Small intestine (tissue), 16 donors: ENCODE measurements around the gene NXT2. TPM values are rescaled to one million over a fixed set of nuclear protein-coding genes. Genes with fewer than 3 reads are reported as not detected.
A peak's percentile ranks its signal among the peaks of the same experiment; 100 is the strongest.

Experiments
- DNase-seq, 2 donors: peaks; one replicate each; pipeline versions ENCODE4 v3.0.0 to v3.0.0-alpha.2; 2013
- FAIRE-seq: peaks from 2 replicates; lab custom pipeline; 2012; peaks lifted over from hg19 to GRCh38; lab: Jason Lieb, UNC
- H3K27ac ChIP-seq, 3 donors: one replicate each; pipeline ENCODE4 v1.5.1; 2013; ENCODE audit warnings: low read length in 2 of 3, mild to moderate bottlenecking in 2 of 3, control low read depth in 1 of 3, inconsistent platforms in 1 of 3, low read depth in 1 of 3, moderate library complexity in 1 of 3
- H3K27me3 ChIP-seq, 3 donors: one replicate each; pipeline ENCODE4 v1.6.1; 2013; ENCODE audit warnings: low read length in 3 of 3, inconsistent platforms in 1 of 3; ENCODE audit not compliant: control insufficient read depth in 3 of 3, insufficient read depth in 3 of 3
- H3K36me3 ChIP-seq, 3 donors: one replicate each; pipeline ENCODE4 v1.6.1; 2013; ENCODE audit warnings: low read length in 3 of 3, inconsistent platforms in 1 of 3, low read depth in 1 of 3, mild to moderate bottlenecking in 1 of 3, moderate library complexity in 1 of 3; ENCODE audit not compliant: control insufficient read depth in 3 of 3, insufficient read depth in 2 of 3
- H3K4me1 ChIP-seq, 3 donors: one replicate each; pipeline ENCODE4 v1.6.1; 2013; ENCODE audit warnings: low read length in 2 of 3, inconsistent platforms in 1 of 3, low read depth in 1 of 3, mild to moderate bottlenecking in 1 of 3, moderate library complexity in 1 of 3; ENCODE audit not compliant: control insufficient read depth in 3 of 3, insufficient read depth in 2 of 3
- H3K4me3 ChIP-seq, 3 donors: one replicate each; pipeline ENCODE4 v1.5.1; 2013; ENCODE audit warnings: low read length in 3 of 3, control low read depth in 1 of 3, inconsistent platforms in 1 of 3, low read depth in 1 of 3, mild to moderate bottlenecking in 1 of 3, moderate library complexity in 1 of 3
- H3K9me3 ChIP-seq, 2 donors: one replicate each; pipeline ENCODE4 v1.6.1; 2013; ENCODE audit warnings: low read depth in 1 of 2, low read length in 1 of 2; ENCODE audit not compliant: control insufficient read depth in 2 of 2, insufficient read depth in 1 of 2
- WGBS, 3 donors: extraction: QIAGEN DNeasy Blood & Tissue Kit; methylation state at CpG; one replicate each; pipeline ENCODE4 v1.1.7; 2013; 5-methylcytosine and 5-hydroxymethylcytosine counted together
- long read RNA-seq, 10 donors: transcript quantifications; one replicate each; lab custom pipeline, GENCODE V29; 2026
- polyA plus RNA-seq, 4 donors: library from polyadenylated mRNA; stranded (reverse) in 3 of 4; unstranded in 1 of 4; fragments of 200-250 nt in 3 of 4; fragments of 120-200 nt in 1 of 4; gene quantifications; one replicate each; pipeline versions ENCODE4 v1.2.1 to v1.2.3, GENCODE V29; 2013
- donor health status: healthy with polysubstance abuse.
- donor health status: control.
- donor health status: control.
- donor health status: Bipolar disorder and iron deficiency.
- donor health status: healthy.

The NXT2 gene
- 10 to 100 TPM in 1 of 4 donors, 1 to 10 TPM in 3; 6.8 to 11.8 (median 7.3) TPM for polyA plus RNA-seq
- long read RNA-seq, donor 1, transcript NXT2-202 (4 exons, 1,085 nt): major isoform, 5 of 8 reads
- long read RNA-seq, donor 1, partial matches to known transcripts: 0 of 8 reads
- long read RNA-seq, donor 1, other reads (novel, unspliced or antisense): 0 of 8 reads
- long read RNA-seq, donor 2, partial matches to known transcripts: 0 of 4 reads
- long read RNA-seq, donor 2, other reads (novel, unspliced or antisense): 0 of 4 reads
- long read RNA-seq, donor 3, partial matches to known transcripts: 0 of 4 reads
- long read RNA-seq, donor 3, other reads (novel, unspliced or antisense): 0 of 4 reads
- long read RNA-seq, donor 4: 0 reads
- long read RNA-seq, donor 5, partial matches to known transcripts: 0 of 2 reads
- long read RNA-seq, donor 5, other reads (novel, unspliced or antisense): 0 of 2 reads
- long read RNA-seq, donor 6, transcript NXT2-202 (4 exons, 1,085 nt): major isoform, 5 of 7 reads
- long read RNA-seq, donor 6, partial matches to known transcripts: 0 of 7 reads
- long read RNA-seq, donor 6, other reads (novel, unspliced or antisense): 0 of 7 reads
- long read RNA-seq, donor 7, partial matches to known transcripts: 0 of 5 reads
- long read RNA-seq, donor 7, other reads (novel, unspliced or antisense): 0 of 5 reads
- long read RNA-seq, donor 8, partial matches to known transcripts: 0 of 2 reads
- long read RNA-seq, donor 8, other reads (novel, unspliced or antisense): 0 of 2 reads
- long read RNA-seq, donor 9: 0 reads
- long read RNA-seq, donor 10, transcript NXT2-203 (4 exons, 2,562 nt): major isoform, 7 of 11 reads
- long read RNA-seq, donor 10, partial matches to known transcripts: 0 of 11 reads
- long read RNA-seq, donor 10, other reads (novel, unspliced or antisense): 0 of 11 reads

GRCh38 chrX:109536439-109537323, at the start of gene NXT2:
Gene NXT2, plus strand, starts transcription at chrX:109536844. Its CDS starts 163 bp downstream, at chrX:109537007.
- Histone ChIP-seq H3K4me1 (no peaks in the 10 kb centered on the region), H3K27me3 (no peaks in the 10 kb centered on the region), H3K36me3 (no peaks in the 10 kb centered on the region), H3K27ac (peak within 1 kb of the TSS; percentile 88 to 100 (median 92)), H3K4me3 (peak within 1 kb of the TSS; percentile 48 to 66 (median 50)), H3K9me3 (no peaks in the 10 kb centered on the region)
- no peak for FAIRE-seq
- DNase-seq: peak; percentile 91 to 93
- WGBS, 3 donors: 3 to 35% (median 11%) methylated on average over 29 to 43 of the region's 43 CpGs

- Histone ChIP-seq H3K36me3 (no peaks in the 10 kb centered on the region), H3K27ac (no peak overlapping the region), H3K4me3 (no peak overlapping the region), H3K9me3 (no peaks in the 10 kb centered on the region), H3K4me1 (no peaks in the 10 kb centered on the region), H3K27me3 (no peaks in the 10 kb centered on the region)
- FAIRE-seq (no peak), DNase-seq (no peak)
- WGBS, 3 donors: 33 to 37% (median 34%) methylated on average over 4 of the region's 4 CpGs
Measured at GRCh38 chrX:109487640-109488039, 49.0 kb upstream of the NXT2 start.

- FAIRE-seq (no peak), DNase-seq (no peak)
- Histone ChIP-seq H3K4me1 (no peaks in the 10 kb centered on the region), H3K9me3 (no peaks in the 10 kb centered on the region), H3K27ac (no peak overlapping the region), H3K27me3 (no peaks in the 10 kb centered on the region), H3K4me3 (no peak overlapping the region), H3K36me3 (no peaks in the 10 kb centered on the region)
- 59 to 77% (median 63%) methylated on average over 2 of the region's 2 CpGs for WGBS, 3 donors
Measured at GRCh38 chrX:109489174-109489573, 47.5 kb upstream of the NXT2 start.

- WGBS, 3 donors: 55 to 86% (median 68%) methylated on average over 1 of the region's 1 CpG
- Histone ChIP-seq H3K27me3 (peaks cover 0 to 2% (median 0%) of the 10 kb centered on the region in 3 donors), H3K27ac (no peak overlapping the region), H3K36me3 (no peaks in the 10 kb centered on the region), H3K4me1 (no peaks in the 10 kb centered on the region), H3K9me3 (no peaks in the 10 kb centered on the region), H3K4me3 (no peak overlapping the region)
- DNase-seq (no peak), FAIRE-seq (no peak)
Measured at GRCh38 chrX:109498434-109498833, 38.2 kb upstream of the NXT2 start.

GRCh38 chrX:109501176-109501575, 35.5 kb upstream of the NXT2 start:
- no peak for FAIRE-seq
- no peaks in the 10 kb centered on the region for H3K9me3 ChIP-seq
- no peak overlapping the region for H3K27ac ChIP-seq
- no peaks in the 10 kb centered on the region for H3K4me1 ChIP-seq
- WGBS, 3 donors: 52 to 61% (median 55%) methylated on average over 3 of the region's 3 CpGs
- no peaks in the 10 kb centered on the region for H3K36me3 ChIP-seq
- no peak overlapping the region for H3K4me3 ChIP-seq
- H3K27me3 ChIP-seq: peaks cover 0 to 2% (median 0%) of the 10 kb centered on the region in 3 donors
- no peak for DNase-seq

- no peaks in the 10 kb centered on the region for H3K9me3 ChIP-seq
- FAIRE-seq (no peak), DNase-seq (no peak)
- H3K27ac ChIP-seq: no peak overlapping the region
- H3K4me1 ChIP-seq: no peaks in the 10 kb centered on the region
- H3K36me3 ChIP-seq: no peaks in the 10 kb centered on the region
- H3K27me3 ChIP-seq: no peaks in the 10 kb centered on the region
- no peak overlapping the region for H3K4me3 ChIP-seq
Measured at GRCh38 chrX:109508915-109509314, 27.7 kb upstream of the NXT2 start.

- Histone ChIP-seq H3K27me3 (no peaks in the 10 kb centered on the region), H3K4me3 (no peak overlapping the region), H3K27ac (no peak overlapping the region), H3K4me1 (no peaks in the 10 kb centered on the region), H3K9me3 (no peaks in the 10 kb centered on the region), H3K36me3 (no peaks in the 10 kb centered on the region)
- no peak for FAIRE-seq
- no peak for DNase-seq
- 60 to 80% (median 74%) methylated on average over 1 of the region's 1 CpG for WGBS, 3 donors
Measured at GRCh38 chrX:109511113-109511512, 25.5 kb upstream of the NXT2 start.

- no peak for DNase-seq
- Histone ChIP-seq H3K4me3 (no peak overlapping the region), H3K36me3 (no peaks in the 10 kb centered on the region), H3K9me3 (no peaks in the 10 kb centered on the region), H3K4me1 (no peaks in the 10 kb centered on the region), H3K27ac (no peak overlapping the region), H3K27me3 (no peaks in the 10 kb centered on the region)
- FAIRE-seq: no peak
- 88 to 100% (median 92%) methylated on average over 1 of the region's 1 CpG for WGBS, 3 donors
Measured at GRCh38 chrX:109519001-109519400, 17.6 kb upstream of the NXT2 start.
